GM19025 (cell line): ENCODE measurements around the gene CRIM1.
A peak's percentile ranks its signal among the peaks of the same experiment; 100 is the strongest.
"Not testable (repeated sequence)": the region's sequence is repeated elsewhere in the genome, so short reads cannot be mapped to it uniquely, and the experiment has no call there.

Source experiments
- ATAC-seq: cut with Tn5 transposase; IDR thresholded peaks from one replicate; pipeline ENCODE4 v1.9.1; 2021; ENCODE audit warnings: mild to moderate bottlenecking, low read depth, moderate library complexity; ENCODE audit not compliant: unreplicated experiment

Gene CRIM1

DNA sequence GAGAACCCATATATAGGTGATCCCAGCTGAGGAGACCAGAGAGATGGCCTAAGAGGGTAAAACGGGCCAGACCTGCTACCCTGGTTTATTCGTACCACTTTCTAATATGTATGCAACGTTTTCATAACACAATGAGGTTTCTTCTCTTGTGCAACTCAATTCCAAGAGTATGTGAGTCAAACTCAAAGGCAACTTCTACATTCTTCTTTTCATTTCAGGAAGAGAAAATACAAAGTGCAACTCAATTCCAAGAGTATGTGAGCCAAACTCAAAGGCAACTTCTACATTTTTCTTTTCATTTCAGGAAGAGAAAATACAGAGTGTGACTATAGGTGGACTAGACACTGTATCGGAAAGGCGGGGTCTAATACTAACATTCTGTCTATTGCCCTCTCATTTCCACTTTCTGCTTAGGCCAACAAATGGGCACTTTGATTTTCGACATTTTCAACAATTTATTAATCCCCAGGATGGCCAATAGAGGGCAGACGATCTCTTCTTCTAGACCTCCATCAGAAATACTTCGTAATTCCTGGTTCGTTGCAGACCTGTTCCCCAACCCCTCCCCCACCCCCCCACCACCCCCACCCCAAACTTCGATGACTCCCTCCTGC, 3.7 kb upstream of the CRIM1 start:
- ATAC-seq = no peak

DNA sequence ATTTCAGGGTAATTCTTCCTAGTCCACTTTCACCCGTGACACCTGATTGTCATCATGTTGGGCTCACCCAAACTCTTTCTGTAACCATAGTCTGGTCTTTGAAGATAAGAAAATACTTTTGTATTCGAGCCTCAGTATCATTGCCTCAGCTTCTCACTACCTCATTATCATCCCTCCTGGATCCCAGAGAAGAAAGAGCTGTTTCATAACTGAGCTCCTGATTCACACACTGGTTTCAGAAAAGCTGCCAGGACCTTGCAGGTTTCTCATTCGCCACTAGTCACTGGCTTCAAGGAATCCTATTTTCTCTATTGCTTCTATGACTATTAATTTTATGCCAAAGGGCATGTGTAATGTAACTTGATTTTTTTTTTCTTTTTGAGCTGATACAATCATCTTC, 2.9 kb upstream of the CRIM1 start:
- ATAC-seq = no peak

DNA sequence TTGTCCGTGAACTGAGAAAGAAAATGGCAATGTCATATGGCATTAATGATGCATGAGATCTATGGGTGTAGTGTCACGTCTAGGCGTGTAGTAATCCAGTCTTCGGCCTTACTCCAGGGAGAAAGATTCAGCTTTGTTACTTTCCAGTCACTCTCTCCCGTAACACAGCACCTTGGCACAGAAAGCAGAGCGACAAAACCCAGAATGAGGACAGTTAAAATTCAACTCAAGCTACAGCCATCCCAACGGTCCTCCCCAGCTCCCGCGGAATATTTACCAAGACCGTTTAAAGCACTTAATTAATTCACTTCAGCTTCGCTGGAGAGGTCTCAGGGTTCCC, 797 bp upstream of the CRIM1 start:
- no peak for ATAC-seq

DNA sequence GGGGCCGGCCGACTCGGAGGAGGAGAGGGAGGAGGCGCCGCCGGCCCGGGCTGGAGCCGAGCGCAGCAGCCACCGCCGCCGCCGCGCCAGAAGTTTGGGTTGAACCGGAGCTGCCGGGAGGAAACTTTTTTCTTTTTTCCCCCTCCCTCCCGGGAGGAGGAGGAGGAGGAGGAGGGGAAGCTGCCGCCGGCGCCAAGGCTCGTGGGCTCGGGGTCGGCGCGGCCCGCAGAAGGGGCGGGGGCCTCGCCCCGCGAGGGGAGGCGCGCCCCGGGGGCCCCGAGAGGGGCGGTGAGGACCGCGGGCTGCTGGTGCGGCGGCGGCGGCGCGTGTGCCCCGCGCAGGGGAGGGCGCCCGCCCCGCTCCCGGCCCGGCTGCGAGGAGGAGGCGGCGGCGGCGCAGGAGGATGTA, 316 bp downstream of the CRIM1 start:
- ATAC-seq = peak; percentile 27

DNA sequence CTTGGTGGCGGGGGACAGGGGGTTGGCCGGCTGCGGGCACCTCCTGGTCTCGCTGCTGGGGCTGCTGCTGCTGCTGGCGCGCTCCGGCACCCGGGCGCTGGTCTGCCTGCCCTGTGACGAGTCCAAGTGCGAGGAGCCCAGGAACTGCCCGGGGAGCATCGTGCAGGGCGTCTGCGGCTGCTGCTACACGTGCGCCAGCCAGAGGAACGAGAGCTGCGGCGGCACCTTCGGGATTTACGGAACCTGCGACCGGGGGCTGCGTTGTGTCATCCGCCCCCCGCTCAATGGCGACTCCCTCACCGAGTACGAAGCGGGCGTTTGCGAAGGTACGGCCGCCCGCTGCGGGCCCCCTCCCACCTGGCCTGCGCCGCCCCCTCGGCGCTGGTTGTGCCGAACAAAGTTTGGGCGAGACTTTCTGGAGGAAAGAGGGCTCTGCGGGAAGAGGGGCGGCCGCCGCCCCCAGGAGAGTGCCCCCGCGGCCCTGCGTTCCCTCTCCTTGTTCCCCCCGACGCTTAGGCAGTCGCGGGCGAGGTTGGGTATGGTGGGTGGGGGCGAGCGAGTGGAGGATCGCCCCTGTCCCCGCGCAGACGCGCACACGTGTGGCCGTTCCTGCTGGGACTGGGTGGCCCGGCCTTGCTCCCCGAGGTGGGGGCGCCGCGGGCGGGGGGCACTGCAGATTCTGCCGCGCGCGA, 866 bp downstream of the CRIM1 start:
- peak; percentile 2 for ATAC-seq

DNA sequence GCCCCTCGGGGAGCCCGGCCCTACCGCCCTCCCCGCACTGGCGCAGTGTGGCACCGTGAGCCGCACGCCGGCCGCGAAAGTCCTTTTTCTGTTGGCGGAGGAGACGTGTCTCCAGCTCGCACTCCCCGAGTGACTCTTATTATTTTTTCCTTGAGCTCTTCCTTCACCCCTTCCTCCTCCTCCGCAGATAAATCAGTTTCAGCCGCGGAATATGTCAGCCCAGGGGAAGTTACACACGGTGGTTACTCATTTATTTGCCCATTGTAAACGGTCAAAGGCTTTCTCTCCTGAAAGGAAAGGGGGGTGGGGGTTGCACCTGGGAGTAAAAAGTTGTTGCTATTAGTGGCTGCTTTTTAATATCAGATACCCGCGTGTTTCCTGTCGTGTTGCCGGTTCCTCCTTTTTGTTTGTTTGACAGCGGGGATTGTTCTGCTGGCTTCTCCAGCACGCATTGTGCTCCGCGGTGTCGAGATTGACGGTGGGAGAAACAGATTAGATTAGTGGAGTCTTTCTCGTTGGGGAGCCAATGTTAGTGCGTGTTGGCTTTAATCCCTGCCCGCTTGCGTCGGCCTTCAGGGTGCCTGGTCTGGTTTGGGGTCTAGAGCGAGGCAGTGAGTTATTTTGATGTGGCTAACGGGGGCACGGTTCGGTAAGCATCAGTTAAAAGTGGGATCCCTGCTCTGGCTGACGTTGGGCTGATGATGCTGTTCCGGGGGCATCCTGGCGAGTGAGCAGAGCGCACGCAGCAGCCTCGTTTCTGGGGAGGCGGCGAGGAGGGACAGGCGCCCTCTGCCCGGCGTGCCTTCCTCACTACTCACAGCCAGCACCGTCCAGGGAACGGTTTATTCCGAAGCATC, 1.6 kb downstream of the CRIM1 start:
- ATAC-seq = peak; percentile 12

DNA sequence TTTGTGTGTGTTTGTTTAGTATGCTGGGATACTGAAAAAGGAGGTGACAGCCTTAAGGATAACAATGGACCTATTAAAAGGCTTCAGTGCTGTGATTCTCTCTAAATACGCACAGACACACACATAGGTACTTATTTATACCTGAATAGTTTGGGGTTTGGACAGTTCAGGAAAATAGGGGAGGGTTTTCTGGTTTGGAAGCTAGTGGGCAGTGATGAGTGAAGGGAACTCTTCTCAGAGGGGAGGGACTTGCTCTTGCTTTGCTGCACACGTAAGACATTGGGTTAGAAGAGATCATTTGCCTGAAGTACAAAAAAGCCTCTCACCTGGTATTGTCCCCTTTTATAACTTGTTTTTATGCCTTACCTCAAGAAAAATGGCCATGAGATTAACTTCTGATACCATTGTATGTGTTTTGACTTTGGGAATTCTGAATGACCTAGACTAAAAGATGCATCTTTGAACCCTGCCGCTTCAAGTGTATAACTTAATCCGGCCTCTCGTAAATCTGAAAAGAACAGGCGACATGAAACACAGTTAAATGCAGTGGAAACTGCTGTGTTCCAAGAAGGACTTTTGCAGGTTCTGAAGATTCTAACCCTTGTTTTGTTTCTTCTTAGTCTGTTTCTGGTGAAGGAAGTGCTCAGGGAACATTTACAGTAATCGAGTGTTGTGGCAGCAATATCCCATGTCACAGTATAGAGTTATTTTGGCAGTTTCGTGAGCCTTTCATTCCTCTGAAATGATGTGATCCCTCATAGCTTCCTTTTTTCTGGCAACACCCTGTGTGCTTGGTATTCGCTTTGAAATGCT, 2.5 kb downstream of the CRIM1 start:
- peak; percentile 15 for ATAC-seq

DNA sequence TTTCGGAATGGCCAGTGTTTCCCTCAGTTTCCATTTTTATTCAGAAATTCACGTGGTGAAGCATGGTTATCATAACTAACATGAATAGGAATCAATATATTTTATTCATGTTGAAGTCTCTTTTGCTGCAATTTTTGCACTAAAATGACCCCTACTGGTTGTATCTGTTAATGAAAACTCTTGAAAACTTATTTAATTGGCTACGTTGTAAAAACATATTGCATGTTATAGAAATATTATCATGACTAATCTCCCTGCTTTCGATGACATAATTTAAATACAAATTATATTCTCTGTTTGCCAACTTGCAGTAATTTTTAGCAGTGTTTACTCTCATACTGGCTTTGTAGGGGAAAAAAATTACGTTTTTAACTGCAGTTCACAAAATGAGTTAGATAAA, 3.5 kb downstream of the CRIM1 start:
- ATAC-seq = no peak

DNA sequence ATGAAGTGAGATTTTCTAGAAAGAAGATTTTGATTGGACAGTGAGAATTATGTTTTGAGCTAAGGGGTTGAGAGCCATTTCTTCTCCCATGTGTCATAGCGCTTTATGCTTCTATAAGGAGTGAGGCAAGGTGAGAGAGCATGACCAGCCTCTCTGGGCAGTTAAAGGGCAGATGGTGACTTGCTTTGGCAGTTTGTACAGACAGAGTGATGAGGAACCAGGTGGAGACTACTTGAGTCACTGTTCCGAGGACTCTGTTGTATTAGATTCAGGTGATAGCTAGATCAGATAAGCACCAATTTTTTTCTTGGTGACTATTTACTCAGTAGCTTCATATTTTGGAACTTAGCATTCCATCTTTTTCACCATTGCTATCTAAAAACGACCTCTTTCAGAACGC, 4.5 kb downstream of the CRIM1 start:
- no peak for ATAC-seq

DNA sequence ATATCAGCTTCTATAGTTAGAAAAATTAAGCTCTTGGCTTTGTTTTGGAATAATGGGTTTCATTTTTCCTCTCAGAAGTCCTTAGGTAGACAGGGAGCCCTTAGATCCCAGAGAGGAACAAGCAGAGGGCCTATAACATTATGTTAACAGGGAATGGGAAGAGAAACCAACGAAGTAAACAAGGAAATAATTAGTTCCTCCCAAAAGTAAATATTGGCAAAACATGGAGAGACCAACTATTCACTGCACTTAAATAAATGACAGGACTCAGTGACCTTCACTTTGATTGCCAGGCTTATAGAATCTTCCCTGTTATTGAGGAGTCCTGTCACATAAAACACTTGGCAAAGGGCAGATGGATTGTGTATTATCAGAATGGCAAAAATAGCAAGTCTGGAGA, 5.3 kb downstream of the CRIM1 start:
- ATAC-seq = no peak

DNA sequence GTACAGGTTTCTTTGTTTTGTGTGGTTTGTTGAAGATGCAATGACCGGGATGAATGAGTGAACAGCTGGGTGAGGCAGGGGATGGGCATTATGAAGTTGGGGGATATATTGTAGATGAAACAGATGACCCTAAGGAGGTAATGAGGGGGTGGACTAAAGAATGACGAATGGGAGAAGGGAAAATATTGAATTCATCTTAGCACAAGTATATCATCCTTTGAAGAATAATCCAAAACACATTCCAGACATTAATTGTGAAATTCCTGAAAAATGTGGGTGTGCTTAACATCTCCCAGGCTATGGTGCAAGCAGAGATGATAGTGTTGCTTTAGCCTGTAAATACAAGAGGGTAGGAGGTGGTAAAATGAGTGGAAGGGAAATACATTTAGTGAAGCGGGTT, 5.8 kb downstream of the CRIM1 start:
- no peak for ATAC-seq

DNA sequence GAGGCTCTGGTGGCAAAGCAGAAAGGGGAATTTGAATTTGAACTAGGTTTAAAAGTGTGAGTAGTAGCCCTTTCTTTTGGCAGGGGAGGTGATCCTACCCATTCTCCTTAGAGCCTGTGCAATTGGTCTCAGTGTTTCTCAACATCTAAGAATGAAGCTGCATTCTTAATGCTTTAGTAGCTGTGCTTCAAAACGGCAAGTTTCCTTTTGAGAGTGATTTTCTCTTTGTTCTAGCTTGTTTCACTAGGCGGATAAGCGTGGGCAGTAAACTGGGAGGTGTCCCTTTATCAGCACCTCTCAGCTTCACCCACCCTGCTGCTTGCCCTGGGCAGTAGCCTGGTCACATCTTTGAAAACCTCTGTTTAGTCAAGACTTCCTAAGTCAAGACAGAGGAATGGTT, 6.7 kb downstream of the CRIM1 start:
- no peak for ATAC-seq

DNA sequence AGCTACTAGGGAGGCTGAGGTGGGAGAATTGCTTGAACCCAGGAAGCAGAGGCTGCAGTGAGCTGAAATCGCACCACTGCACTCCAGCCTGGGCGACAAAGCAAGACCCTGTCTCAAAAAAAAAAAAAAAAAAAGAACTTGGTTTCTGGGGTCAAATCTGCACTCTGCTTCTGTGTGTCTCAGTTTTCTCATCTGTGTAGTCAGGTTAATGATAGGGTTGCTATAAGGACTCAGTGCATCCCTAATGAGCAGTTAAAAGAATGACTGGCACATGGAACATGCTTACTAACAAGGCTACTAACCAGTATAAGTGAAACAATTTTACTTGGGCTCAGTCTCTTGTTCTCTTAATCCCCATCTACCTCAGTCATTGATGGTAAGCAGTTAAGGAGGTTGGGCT, 7.5 kb downstream of the CRIM1 start:
- not testable (repeated sequence) for ATAC-seq

DNA sequence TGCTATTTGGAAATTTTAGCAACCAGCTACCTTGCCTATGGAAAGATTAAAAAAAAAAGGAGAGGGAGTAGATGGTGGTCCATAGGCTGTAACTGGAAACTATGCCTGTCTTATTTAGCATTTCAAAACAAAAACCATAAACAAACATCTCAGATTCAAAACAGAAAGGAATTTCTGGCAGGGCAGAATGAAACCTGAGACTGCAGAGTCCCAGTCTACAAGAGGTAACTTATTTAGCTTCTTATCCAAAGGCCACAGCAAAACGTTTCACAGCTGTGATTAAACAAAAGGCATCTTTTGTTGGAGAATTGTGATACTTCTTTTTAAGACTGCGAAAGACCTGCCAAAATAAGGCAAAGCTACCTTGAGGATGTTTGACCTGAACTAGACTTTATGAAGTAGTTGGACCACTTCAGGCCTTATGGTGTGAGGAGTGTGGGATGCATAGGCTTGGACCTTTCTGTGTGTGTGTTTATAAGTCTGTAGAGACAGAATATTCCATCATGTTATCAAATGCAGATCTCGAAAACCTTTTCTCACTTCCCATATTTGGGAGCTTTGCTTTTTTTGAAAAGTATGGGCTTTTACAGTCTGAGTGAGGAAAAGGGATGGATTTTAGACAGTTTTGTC, 11.0 kb downstream of the CRIM1 start:
- no peak for ATAC-seq

DNA sequence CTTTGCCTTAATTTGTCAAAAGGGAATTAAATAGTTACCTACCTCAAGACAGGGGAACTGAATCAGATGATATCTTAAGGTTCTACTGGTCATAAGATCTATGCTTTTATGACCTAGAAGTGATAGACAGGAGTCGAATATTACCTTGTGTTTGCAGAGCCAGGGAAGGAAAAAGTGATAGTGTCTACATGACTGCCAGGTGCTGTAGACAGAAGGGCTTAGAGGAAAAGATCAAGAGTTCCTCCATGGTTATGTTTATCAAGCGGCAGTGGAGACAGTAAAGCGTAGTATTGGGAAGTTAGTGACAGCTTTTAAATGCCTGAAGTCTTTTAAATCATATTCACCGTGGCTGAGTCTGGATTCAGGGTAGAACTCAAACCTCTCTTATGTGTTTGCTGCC, 11.9 kb downstream of the CRIM1 start:
- ATAC-seq = no peak

DNA sequence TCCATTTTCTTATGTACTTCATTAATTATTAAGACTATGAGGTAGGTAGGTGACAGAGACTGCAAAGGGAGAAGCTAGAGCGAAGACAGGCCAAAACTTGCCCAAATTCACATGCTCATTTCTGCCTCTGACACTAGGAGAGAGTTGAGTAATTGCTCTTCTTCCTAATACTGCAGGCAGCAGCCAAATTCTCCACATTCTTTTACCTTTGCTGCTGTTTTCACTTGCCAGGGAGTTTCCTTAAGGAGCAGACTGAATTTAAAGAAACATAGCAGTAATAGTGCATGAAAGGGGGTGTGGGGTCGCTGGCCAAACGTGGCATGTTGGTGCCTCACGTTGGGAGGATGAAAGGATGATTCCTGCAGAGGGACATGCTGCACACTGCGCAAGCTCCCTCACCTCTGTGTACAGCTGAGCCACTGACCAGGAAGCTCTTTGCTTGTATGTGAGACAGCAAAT, 12.3 kb downstream of the CRIM1 start:
- no peak for ATAC-seq

DNA sequence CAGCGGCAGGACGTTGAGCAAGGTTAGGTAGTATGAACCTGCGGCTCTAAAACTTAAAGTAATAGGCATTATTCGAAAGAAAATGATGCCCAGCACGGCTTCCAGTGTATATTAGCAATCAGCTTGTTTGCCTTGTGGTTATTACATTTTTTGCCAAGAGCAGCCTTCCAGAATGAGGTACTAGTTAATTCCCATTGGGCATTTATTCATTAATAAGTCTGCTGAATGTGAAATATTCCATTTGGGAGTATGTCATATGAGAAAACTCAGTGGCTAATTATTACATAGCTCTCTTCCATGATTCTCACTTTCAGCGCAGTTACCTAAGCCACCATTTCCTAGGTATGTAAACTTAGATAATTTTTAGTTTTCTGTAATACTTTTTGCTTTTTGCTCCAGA, 12.9 kb downstream of the CRIM1 start:
- ATAC-seq = no peak

DNA sequence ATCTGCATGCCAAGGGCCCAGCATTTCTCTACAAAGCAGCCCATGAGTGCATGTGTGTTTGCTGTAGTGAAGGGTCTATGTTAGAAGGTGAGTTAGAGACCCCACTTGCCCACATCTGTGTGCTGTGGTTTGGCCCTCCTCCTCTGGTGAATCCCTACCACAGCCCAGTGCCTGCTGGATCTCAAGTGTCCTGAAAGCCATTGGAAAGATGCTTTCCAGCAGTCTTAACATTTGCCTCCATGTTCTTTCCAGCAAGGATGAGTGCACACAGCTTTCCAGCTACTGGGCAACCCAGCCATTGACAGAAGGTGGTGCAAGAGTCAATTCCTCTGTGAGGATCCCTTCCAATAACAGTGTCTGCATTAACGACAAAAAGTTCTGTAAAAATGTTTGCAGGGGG, 13.6 kb downstream of the CRIM1 start:
- no peak for ATAC-seq

DNA sequence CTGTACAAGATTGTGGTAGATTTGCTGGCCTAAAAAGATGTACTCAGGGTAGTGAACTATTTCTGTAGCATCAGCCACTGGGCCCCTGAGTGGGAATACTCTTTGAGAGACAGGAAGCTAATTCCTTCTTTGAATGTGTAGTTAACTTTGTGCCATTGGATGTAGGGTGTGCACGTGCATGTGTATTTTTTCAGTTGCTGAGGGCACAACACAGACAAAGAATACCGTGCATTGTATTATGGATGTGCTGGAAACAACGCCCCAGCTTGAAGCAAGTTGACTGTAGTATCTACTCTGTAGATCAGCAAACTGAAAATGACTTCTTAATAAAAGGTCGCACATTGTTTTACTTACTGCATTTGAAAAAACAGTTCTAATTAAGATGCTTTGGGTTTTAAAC, 14.1 kb downstream of the CRIM1 start:
- ATAC-seq = no peak

DNA sequence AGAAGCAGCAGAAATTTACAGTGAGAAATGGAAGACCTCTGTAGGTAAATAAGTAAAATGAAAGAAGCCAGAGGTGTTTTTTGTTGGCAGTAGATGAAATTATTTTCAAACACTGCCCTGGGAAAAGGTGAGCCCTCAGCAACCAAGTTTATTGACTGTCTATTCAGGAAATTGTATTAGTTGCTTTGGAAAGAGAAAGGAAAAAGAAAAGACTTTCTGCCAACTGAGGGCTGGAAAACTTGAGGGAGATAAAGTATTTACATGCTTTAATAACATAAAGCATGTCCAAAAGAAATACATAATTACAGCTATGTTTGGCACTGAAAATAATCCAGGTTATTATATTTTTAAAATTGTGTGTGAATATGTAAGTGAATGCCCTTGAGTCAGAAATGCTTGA, 14.7 kb downstream of the CRIM1 start:
- ATAC-seq = no peak
